Fibroblast of pulmonary artery (primary cell): ENCODE results near the gene SMG1.
"Not testable (repeated sequence)": the region's sequence is repeated elsewhere in the genome, so short reads cannot be mapped to it uniquely, and the experiment has no call there.

Experiments used
- DNase-seq: peaks from one replicate; pipeline ENCODE4 v3.0.0-alpha.2; 2010; ENCODE audit warnings: low read depth
- H3K4me3 ChIP-seq: replicated peaks from 2 replicates; pipeline ENCODE4 v1.5.1; 2011; ENCODE audit warnings: low read depth, mild to moderate bottlenecking, control low read depth, low read length, moderate library complexity
- CTCF ChIP-seq: IDR thresholded peaks from 2 replicates; pipeline ENCODE4 v1.5.1; 2011; ENCODE audit warnings: mild to moderate bottlenecking, control low read depth, low read length, inconsistent platforms; ENCODE audit errors: missing control alignments

SMG1 gene

GRCh38 chr16:18931756-18932155 is 5.5 kb upstream of the SMG1 start:
- H3K4me3 ChIP-seq: no peak overlapping the region
- DNase-seq: no peak
- TF ChIP-seq CTCF: no peak

- H3K4me3 ChIP-seq, DNase-seq: not testable (repeated sequence)
These were observed 3.9 kb upstream of the SMG1 start for GRCh38 chr16:18930095-18930494.

GRCh38 chr16:18928073-18928472 is 1.9 kb upstream of the SMG1 start:
- H3K4me3 ChIP-seq, DNase-seq: not testable (repeated sequence)

GRCh38 chr16:18925215-18925985 is 808 bp downstream of the SMG1 start:
- peak overlapping the region; percentile 72 for H3K4me3 ChIP-seq
- peak; percentile 34 for DNase-seq

- H3K4me3 ChIP-seq: peak overlapping the region; percentile 11
- DNase-seq: not testable (repeated sequence)
These were observed 2.3 kb downstream of the SMG1 start for GRCh38 chr16:18923935-18924334.

GRCh38 chr16:18923124-18923523 is 3.1 kb downstream of the SMG1 start:
- H3K4me3 ChIP-seq, DNase-seq: not testable (repeated sequence)

GRCh38 chr16:18909585-18909984 is 16.6 kb downstream of the SMG1 start:
- DNase-seq, H3K4me3 ChIP-seq: not testable (repeated sequence)

GRCh38 chr16:18908716-18909115 is 17.5 kb downstream of the SMG1 start:
- DNase-seq: not testable (repeated sequence)

GRCh38 chr16:18902778-18903177 is 23.4 kb downstream of the SMG1 start:
- H3K4me3 ChIP-seq, DNase-seq: not testable (repeated sequence)

More at GRCh38 chr16:18908716-18909115, 17.5 kb downstream of the SMG1 start:
- H3K4me3 ChIP-seq: not testable (repeated sequence)

GRCh38 chr16:18902044-18902443 is 24.2 kb downstream of the SMG1 start:
- not testable (repeated sequence) for DNase-seq, H3K4me3 ChIP-seq

GRCh38 chr16:18901194-18901593 is 25.0 kb downstream of the SMG1 start:
- DNase-seq: not testable (repeated sequence)

GRCh38 chr16:18884456-18884855 is 41.8 kb downstream of the SMG1 start:
- not testable (repeated sequence) for H3K4me3 ChIP-seq, DNase-seq

More at GRCh38 chr16:18901194-18901593, 25.0 kb downstream of the SMG1 start:
- H3K4me3 ChIP-seq: not testable (repeated sequence)

GRCh38 chr16:18877734-18878133 is 48.5 kb downstream of the SMG1 start:
- not testable (repeated sequence) for DNase-seq

GRCh38 chr16:18877259-18877658 is 48.9 kb downstream of the SMG1 start:
- DNase-seq, H3K4me3 ChIP-seq: not testable (repeated sequence)

More at GRCh38 chr16:18877734-18878133, 48.5 kb downstream of the SMG1 start:
- not testable (repeated sequence) for H3K4me3 ChIP-seq

GRCh38 chr16:18876301-18876700 is 49.9 kb downstream of the SMG1 start:
- not testable (repeated sequence) for DNase-seq, H3K4me3 ChIP-seq

GRCh38 chr16:18869043-18869771 is 57.0 kb downstream of the SMG1 start:
- DNase-seq: peak; percentile 64
- H3K4me3 ChIP-seq: not testable (repeated sequence)

- H3K4me3 ChIP-seq: not testable (repeated sequence)
- peak; percentile 54 for DNase-seq
These were observed 59.9 kb downstream of the SMG1 start for GRCh38 chr16:18866277-18866823.

- not testable (repeated sequence) for H3K4me3 ChIP-seq, DNase-seq
These were observed 63.3 kb downstream of the SMG1 start for GRCh38 chr16:18862891-18863290.
